HepG2 (cell line): ENCODE results near the gene ZSWIM8. TPM values are rescaled to one million over a fixed set of nuclear protein-coding genes. Genes with fewer than 3 reads are reported as not detected.

Source experiments
- ATF4 ChIP-seq, 2 experiments: fragments of 450-650 bp in 1 of 2; sonication (generic) in 1 of 2; formaldehyde crosslinking; IDR thresholded peaks; 2 replicates each; pipeline versions ENCODE4 v1.5.0 to v1.8.0; 2020 to 2022; ENCODE audit warnings: mild to moderate bottlenecking in 1 of 2, missing genetic modification reagents in 1 of 2
- ATF6 ChIP-seq: sonication (generic); formaldehyde crosslinking; conservative IDR thresholded peaks from 2 replicates; pipeline ENCODE4 v1.4.0; 2020; ENCODE audit warnings: missing genetic modification reagents
- FOXO4 ChIP-seq: sonication (generic); formaldehyde crosslinking; conservative IDR thresholded peaks from 2 replicates; pipeline ENCODE4 v1.8.1; 2023; ENCODE audit warnings: missing genetic modification reagents
- MAFG ChIP-seq: sonication (generic); formaldehyde crosslinking; IDR thresholded peaks from 2 replicates; pipeline ENCODE4 v1.5.1; 2020; ENCODE audit warnings: mild to moderate bottlenecking, missing genetic modification reagents
- ZNF280B ChIP-seq: sonication (generic); formaldehyde crosslinking; IDR thresholded peaks from 2 replicates; pipeline ENCODE4 v1.5.0; 2020; ENCODE audit warnings: missing genetic modification reagents, mild to moderate bottlenecking, borderline replicate concordance
- ZNF329 ChIP-seq: sonication (generic); formaldehyde crosslinking; IDR thresholded peaks from 2 replicates; pipeline ENCODE4 v1.9.0; 2021; ENCODE audit warnings: low read depth, mild to moderate bottlenecking, missing genetic modification reagents
- ZNF510 ChIP-seq: sonication (generic); formaldehyde crosslinking; IDR thresholded peaks from 2 replicates; pipeline ENCODE4 v1.4.0; 2020; ENCODE audit warnings: low read depth, mild to moderate bottlenecking, missing genetic modification reagents
- ZNF562 ChIP-seq: sonication (generic); formaldehyde crosslinking; IDR thresholded peaks from 2 replicates; pipeline ENCODE4 v1.8.0; 2022; ENCODE audit warnings: missing genetic modification reagents, borderline replicate concordance
- ZNF746 ChIP-seq: sonication (generic); formaldehyde crosslinking; IDR thresholded peaks from 2 replicates; pipeline ENCODE4 v1.8.0; 2022; ENCODE audit warnings: mild to moderate bottlenecking, missing genetic modification reagents
- polyA plus RNA-seq, 8 experiments: library from polyadenylated mRNA; depleted of rRNA in 3 of 8; stranded (reverse) in 7 of 8; unstranded in 1 of 8; fragments of >200 nt; fragmentation: Illumina TruSeq in 4 of 8; extraction: Trizol in 4 of 8; gene quantifications; 2 replicates each; pipeline versions ENCODE4 v1.2.1 to v1.2.3, GENCODE V29; 2011 to 2016; ENCODE audit warnings: low read depth in 4 of 8, missing spikeins in 1 of 8, mixed read lengths in 1 of 8; ENCODE audit not compliant: insufficient read depth in 1 of 8
- total RNA-seq, 5 experiments: library from RNA; depleted of rRNA; stranded (reverse); fragments of >200 nt; fragmentation: Illumina TruSeq; extraction: Trizol; gene quantifications; 2 replicates each; pipeline ENCODE4 v1.2.3, GENCODE V29; 2016; ENCODE audit warnings: low read depth in 1 of 5
- TF ChIP-seq, protein P1 (sequence below): sonication (generic); formaldehyde crosslinking; IDR thresholded peaks from 2 replicates; pipeline ENCODE4 v1.4.0; 2020; ENCODE audit warnings: missing genetic modification reagents, low read depth, mild to moderate bottlenecking, borderline replicate concordance
- TF ChIP-seq, protein P2 (sequence below): IDR thresholded peaks from 2 replicates; pipeline ENCODE4 v1.6.1; 2016; ENCODE audit warnings: missing biosample characterization, missing genetic modification reagents, low read depth
- TF ChIP-seq, protein P3 (sequence below): sonication (generic); formaldehyde crosslinking; IDR thresholded peaks from 2 replicates; pipeline ENCODE4 v1.4.0; 2020; ENCODE audit warnings: mild to moderate bottlenecking, missing genetic modification reagents, borderline replicate concordance

The ZSWIM8 gene
- total and polyA plus RNA-seq, 2 of the 13 experiments (the other 11 are each of a cell fraction or from before 2014, with no cell fraction given): 39.9 to 98.2 TPM

DNA sequence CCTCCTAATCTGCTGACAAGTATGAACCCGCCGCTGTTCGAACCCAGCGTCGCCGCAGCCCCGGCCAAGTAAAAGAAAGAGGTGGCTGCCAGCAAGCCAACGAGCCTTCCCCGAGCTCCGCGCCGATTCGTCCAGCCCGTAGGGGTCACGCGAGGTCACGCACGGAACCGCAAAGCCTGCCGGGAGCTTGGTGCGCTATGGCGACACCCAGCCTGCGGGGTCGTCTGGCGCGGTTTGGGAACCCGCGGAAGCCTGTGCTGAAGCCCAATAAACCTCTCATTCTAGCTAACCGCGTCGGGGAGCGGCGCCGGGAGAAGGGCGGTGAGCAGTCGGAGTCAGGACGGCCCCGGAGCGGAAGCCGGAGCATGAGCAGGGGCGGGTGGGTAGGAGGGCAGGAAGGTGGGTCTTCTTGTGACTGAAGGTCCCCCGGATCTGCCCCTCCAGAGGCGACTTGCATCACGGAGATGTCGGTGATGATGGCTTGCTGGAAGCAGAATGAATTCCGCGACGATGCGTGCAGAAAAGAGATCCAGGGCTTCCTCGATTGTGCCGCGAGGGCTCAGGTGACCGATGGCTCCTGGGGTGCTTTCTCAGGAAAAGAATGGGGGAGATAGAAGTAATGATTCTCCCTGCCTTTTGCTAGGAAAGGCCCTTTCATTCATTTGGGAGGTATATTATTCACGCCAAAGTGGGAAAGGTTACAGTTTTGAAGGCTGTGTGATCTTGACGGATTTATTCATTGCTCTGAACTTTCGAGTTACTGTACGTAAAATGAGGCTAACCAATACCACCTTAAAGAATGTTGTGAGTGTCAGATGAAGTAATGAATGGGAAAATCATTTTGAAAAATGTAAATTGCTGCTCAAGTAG, 3.3 kb upstream of the ZSWIM8 start, which contains the start of gene CHCHD1 (continued):
- TF ChIP-seq ATF4 (CRISPR knock-in tag; IDR thresholded peaks at IDR 0.05) (peak in 1 of 2 experiments; percentile 25; a peak in 1 of 4 replicates), ZNF562 (CRISPR knock-in tag) (no peak), ATF6 (CRISPR knock-in tag) (no peak), ZNF510 (CRISPR knock-in tag) (no peak), ZNF280B (CRISPR knock-in tag) (peak; percentile 83), ZNF329 (CRISPR knock-in tag) (0 out of 2 replicates have a peak, but pooled peaks have one; percentile 77), MAFG (CRISPR knock-in tag) (no peak), FOXO4 (no peak), ZNF746 (CRISPR knock-in tag) (peak; percentile 77; the same call in 1 of the 2 replicates)
- TF ChIP-seq, protein P1, sequence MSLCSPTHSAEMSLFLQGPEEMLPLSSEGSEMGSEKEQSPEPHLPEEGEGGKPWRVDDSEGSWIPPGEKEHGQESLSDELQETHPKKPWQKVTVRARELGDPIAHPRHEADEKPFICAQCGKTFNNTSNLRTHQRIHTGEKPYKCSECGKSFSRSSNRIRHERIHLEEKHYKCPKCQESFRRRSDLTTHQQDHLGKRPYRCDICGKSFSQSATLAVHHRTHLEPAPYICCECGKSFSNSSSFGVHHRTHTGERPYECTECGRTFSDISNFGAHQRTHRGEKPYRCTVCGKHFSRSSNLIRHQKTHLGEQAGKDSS: peak; percentile 47; the same call in 1 of the 2 replicates
- TF ChIP-seq, protein P2, sequence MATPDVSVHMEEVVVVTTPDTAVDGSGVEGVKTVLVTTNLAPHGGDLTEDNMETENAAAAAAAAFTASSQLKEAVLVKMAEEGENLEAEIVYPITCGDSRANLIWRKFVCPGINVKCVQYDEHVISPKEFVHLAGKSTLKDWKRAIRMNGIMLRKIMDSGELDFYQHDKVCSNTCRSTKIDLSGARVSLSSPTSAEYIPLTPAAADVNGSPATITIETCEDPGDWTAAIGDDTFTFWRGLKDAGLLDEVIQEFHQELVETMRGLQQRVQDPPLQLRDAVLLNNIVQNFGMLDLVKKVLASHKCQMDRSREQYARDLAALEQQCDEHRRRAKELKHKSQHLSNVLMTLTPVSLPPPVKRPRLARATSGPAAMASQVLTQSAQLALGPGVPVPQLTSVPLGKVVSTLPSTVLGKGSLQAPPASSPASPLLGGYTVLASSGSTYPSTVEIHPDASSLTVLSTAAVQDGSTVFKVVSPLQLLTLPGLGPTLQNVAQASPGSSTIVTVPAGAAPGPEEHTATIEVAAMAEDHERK (CRISPR knock-in tag): peak; percentile 98
- TF ChIP-seq, protein P3, sequence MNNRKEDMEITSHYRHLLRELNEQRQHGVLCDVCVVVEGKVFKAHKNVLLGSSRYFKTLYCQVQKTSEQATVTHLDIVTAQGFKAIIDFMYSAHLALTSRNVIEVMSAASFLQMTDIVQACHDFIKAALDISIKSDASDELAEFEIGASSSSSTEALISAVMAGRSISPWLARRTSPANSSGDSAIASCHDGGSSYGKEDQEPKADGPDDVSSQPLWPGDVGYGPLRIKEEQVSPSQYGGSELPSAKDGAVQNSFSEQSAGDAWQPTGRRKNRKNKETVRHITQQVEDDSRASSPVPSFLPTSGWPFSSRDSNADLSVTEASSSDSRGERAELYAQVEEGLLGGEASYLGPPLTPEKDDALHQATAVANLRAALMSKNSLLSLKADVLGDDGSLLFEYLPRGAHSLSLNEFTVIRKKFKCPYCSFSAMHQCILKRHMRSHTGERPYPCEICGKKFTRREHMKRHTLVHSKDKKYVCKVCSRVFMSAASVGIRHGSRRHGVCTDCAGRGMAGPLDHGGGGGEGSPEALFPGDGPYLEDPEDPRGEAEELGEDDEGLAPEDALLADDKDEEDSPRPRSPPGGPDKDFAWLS (CRISPR knock-in tag): no peak
